Panc1 (cell line): ENCODE measurements around the gene APOA5.

Source experiments
- CTCF ChIP-seq: fragments of 450-650 bp; IDR thresholded peaks from 2 replicates; pipeline ENCODE4 v1.5.1; 2017; ENCODE audit warnings: mild to moderate bottlenecking
- POLR2AphosphoS5 ChIP-seq: IDR thresholded peaks from 2 replicates; pipeline ENCODE4 v1.6.1; 2012; ENCODE audit warnings: mild to moderate bottlenecking, low read depth, low read length, moderate library complexity
- REST ChIP-seq, 2 experiments: IDR thresholded peaks; 2 replicates each; pipeline ENCODE4 v1.6.1; 2011 to 2012; ENCODE audit warnings: low read depth in 2 of 2, control low read depth in 1 of 2, low read length in 1 of 2, mild to moderate bottlenecking in 1 of 2, moderate library complexity in 1 of 2; ENCODE audit not compliant: insufficient read depth in 1 of 2
- SIN3A ChIP-seq: IDR thresholded peaks from 2 replicates; pipeline ENCODE4 v1.6.1; 2012; ENCODE audit warnings: low read depth, mild to moderate bottlenecking, low read length, moderate library complexity, borderline replicate concordance; ENCODE audit not compliant: insufficient read depth
- TCF7L2 ChIP-seq: IDR thresholded peaks from 2 replicates; pipeline ENCODE4 v1.6.1; 2011; ENCODE audit warnings: mild to moderate bottlenecking, low read depth, low read length, inconsistent platforms

DNA sequence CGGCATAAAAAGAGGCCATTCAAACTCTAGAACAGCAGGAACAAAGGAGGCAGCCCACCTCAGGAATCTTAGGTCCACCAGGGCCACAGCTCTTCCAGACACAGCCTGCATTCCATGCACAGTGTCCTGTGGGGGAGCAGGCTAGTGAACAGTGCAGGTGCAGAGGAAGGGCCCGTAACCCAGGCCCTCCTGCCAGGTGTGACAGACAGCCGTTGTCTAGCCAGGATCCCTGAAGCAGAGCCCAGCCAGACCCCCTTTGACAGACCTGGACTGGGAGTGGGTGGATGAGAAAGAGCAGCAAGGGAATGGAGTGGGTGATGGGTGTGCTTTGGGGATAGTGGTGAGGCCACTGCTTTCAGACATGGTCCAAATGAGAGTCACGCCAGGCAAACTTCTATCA, 2.7 kb downstream of the APOA5 start:
- no peak for TF ChIP-seq CTCF
- TF ChIP-seq TCF7L2, result no peak
- no peak for TF ChIP-seq SIN3A
- no peak for TF ChIP-seq POLR2AphosphoS5
- TF ChIP-seq REST (IDR thresholded peaks at IDR 0.05; ENCODE audit: insufficient read depth in 1 of 2, low read depth in 2 of 2, low read length in 1 of 2), result no peak
